Activated CD4-positive, alpha-beta T cell treated with anti-CD3 and anti-CD28 coated beads, Interleukin-2, amount 50 U/mL, for 48 hours (primary cell): ENCODE measurements around the gene GPR55.

Experiments used
- DNase-seq, 2 experiments: peaks; one replicate each; pipeline ENCODE4 v3.0.0-alpha.2; 2020

GPR55 gene

DNA sequence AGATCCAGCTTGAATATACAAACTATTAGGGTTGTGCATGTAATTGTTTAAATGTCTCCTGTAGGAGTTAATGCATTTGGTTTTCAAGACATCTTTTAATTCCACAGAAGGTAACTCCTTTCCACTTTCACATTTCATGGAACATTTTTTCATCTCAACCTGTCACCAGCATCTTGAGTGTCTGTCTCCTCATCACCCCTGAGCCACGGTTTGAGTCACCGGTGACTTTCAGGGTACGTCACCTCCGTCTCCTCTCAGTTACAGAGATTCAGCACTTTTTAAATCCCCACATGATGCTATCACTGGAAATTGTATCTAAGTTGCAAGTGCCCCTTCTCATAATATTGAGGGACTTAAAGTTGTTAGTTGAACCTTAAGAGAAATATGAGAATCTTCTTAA, 25.3 kb downstream of the GPR55 start:
- DNase-seq = peak; percentile 65 to 74

- peak in 1 of 2 experiments; percentile 2 for DNase-seq
Observed at GRCh38 chr2:230899287-230899686, 25.8 kb downstream of the GPR55 start.

DNA sequence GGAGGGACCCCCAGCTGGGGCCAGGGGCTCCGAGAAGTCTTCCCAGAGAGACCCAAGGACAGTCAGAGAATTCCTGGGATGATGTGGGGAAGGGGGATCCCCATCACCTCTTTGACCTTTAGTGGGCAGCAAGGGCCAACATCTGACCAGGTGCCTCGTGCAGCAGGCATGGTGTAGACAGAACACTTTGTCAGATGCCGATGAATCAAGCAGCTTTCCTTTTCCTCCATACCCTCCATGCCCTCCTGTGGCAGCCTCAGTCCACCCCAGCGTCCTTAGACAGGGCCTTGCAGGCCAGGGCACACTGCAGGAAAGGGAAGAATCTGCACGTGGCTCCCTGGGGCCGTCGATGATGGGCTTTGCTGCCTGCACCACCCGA, 26.3 kb downstream of the GPR55 start:
- peak in 1 of 2 experiments; percentile 1 for DNase-seq

- DNase-seq = peak in 1 of 2 experiments; percentile 2
Observed at GRCh38 chr2:230898016-230898712, 26.9 kb downstream of the GPR55 start.

GRCh38 chr2:230896346-230897115, 28.5 kb downstream of the GPR55 start:
- DNase-seq = peak in 1 of 2 experiments; percentile 2

DNA sequence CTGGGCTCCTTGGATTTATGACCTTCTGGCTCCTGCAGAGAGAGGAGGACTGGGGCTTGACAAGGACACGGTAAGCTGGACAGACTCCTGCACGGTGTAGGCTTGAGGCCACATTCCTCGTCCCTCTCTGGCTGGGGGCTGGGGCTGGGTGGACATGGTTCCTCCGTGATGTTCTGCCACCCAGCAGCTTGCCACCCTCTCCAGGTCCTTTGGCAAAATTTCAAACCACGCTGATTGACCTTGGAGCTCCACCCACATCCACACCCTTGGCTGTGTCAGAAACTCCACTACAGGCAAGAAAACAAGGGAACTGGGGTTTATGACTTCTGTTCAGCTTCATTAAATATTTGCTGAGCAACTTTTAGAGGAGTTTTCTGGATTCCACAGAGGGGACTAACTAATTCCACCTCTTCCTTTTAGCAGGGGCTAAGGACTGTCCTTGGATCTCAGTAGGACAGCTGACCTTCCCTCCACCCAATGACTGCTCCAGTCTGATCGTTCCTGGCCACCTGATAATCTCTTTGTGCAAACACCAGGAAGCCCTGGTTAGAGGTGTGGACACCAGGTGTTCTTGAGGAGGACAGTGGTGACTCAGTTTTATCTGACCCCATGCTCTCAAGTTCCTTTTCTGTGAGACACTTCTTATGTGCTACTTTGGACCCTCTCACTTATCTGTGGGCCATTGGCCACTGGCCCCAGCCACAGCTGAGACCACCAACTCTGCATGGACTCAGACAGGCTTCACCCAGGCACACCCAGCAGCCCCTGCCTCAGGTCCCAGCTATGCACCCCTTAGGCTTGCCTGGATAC, 29.3 kb downstream of the GPR55 start:
- no peak for DNase-seq

- DNase-seq = no peak
Observed at GRCh38 chr2:230893841-230894781, 30.9 kb downstream of the GPR55 start.

GRCh38 chr2:230893338-230893737, 31.7 kb downstream of the GPR55 start:
- peak in 1 of 2 experiments; percentile 37 for DNase-seq

GRCh38 chr2:230891509-230891908, 33.5 kb downstream of the GPR55 start:
- no peak for DNase-seq

DNA sequence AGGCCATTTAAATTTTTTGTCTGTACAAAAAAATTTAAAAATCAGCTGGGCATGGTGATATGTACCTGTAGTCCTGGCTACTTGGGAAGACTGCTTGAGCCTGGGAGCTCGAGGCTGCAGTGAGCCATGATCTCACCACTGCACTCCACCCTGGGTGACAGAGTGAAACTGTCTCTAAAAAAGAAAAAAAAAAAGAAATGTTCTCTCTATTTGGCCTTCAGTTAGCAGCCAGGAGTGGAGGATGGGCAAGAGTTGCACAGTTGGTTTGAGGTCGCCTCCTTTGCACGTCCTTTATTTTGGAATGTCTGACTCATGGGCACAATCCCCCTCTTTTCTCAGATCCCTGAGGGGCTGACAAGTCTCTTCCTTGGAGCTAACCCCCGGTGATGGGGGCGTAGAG, 34.0 kb downstream of the GPR55 start:
- no peak for DNase-seq

DNA sequence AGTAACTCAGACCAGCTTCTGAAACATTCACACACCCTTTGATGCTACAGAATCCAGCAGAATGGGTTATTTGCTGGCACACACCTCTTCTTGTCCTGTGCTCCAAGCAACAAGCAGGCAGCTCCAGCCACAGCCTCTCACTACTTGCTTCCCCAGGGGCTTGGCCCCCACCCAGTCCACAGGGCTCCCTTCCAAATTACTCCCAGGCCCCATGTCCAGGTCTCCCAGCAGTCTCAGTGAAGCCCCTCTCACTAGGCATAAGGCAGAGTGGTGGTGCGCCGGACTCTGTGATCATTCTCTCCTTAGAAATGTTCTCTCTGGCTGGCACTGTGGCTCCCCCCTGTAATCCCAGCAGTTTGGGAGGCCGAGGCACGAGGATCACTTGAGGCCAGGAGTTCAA, 34.4 kb downstream of the GPR55 start:
- DNase-seq = no peak

DNA sequence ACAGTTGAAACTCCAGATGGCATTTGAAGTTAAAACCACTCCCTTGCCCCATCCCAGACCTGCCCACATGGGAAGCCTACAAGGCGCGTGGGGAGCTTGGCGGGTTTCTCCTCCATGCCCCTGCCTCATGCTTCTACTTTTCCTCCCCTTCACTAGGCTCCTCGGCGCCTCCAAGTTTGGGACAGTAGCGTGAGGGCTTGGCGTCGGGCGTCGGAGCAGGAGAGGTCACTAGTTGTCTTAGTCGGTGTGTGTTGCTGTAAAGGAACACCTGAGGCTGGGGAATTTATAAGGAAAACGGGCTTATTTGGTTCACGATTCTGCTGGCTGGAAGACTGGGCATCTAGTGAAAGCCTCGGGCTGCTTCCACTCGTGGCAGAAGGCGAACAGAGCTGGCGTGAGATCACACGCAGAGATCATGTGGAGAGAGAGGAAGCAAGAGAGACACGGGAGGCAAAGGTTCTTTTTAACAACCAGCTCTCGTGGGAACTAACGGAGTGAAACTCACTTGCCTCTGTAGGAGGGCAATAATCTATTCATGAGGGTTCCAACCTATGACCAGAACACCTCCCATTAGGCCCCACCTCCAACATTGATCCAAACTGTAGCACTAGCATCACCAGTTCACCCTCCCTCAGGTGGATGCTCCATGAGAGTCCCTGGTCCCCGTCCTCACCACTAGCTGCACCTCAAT, 35.0 kb downstream of the GPR55 start:
- no peak for DNase-seq

DNA sequence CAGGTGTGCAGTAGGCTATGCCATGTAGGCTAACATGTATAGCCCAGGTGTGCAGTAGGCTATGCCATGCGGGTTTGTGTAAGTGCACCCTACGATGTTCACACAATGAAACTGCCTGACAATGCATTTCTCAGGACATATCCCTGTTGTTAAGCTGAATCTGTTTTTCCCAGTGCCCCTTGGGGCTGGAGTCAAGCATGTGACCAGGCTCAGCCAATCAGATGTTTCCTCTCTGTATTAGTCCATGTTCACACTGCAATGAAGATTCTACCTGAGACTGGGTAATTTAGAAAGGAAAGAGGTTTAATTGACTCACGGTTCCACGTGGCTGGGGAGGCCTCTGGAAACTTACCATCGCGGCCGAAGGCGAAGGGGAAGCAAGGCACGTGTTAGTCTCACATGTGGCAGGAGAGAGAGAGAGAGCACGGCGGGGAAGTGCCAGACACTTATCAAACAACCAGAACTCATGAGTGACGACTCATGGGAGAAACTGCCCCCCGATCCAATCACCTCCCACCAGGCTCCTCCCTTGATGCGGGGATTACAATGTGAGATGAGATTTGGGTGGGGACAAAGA, 36.1 kb downstream of the GPR55 start:
- DNase-seq = no peak

GRCh38 chr2:230887342-230887741, 37.7 kb downstream of the GPR55 start:
- DNase-seq = no peak

- no peak for DNase-seq
Observed at GRCh38 chr2:230886671-230887071, 38.4 kb downstream of the GPR55 start.

DNA sequence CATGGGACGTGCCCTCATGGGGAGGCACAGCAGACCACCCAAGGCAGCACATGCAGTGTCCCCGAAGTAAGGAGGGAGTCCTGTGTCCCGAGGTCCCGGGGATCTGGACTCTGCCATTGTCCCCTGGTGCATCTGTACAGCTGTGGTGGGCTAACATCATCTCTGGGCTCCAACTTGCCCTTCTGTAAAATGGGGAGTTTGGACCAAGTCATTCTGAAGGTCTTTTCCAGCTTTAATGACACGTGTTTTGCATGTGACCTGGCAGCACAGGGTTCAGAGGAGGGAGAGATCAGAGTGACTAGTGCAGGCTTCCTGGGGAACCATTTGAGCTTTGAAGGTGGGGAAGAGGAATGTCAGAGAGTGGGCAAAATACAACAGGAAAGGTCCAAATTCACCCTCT, 38.8 kb downstream of the GPR55 start:
- DNase-seq = no peak

DNA sequence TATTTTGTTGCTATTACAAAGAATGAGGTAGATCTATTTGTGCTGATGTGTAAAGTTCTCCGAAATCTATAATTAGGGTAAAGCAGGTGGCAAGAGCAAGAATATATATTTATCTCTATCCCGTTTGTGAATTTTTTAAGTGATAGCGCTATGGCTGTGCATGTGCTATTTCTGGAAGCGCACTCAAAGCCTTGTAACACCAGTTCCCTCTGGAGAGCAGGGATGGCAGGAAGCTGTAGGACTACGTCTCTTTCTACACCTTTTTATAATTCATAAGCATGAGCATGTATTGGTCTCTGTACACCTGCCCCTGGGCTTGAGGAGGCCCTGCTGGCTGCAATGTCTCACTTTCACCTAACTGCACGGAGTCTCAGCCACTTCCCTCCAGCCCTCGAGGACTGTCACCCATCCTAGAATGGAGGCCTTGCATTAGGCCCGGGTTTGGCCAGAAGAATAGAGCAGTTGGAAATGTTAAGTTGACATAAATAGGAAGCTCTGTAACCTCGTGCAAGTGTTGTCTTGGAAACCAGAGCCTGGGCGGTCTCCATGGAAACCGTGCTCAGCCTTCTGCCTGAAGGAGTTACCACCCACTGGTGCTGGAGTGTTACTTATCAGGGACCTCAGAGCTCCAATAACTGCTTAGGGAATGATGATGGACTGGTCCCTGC, 39.4 kb downstream of the GPR55 start:
- no peak for DNase-seq

DNA sequence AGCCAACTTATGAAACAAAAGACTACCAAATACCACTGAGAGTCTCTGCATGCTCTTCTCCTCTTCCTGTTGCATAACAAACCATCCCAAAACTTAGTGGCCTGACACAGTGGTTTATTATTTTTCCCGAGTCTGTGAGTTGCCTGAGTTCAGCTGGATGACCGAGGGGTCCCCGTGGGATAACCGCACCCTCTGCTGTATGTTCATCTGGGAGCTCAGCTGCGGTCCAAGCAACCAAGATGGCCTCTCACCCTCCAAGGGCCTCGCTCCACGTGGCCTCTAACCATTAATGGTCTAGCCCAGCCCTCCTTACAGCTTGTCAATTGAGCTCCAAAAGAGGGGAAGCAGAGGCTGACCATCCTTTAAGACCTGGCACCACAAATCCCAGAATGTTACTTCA, 43.2 kb downstream of the GPR55 start:
- no peak for DNase-seq

DNA sequence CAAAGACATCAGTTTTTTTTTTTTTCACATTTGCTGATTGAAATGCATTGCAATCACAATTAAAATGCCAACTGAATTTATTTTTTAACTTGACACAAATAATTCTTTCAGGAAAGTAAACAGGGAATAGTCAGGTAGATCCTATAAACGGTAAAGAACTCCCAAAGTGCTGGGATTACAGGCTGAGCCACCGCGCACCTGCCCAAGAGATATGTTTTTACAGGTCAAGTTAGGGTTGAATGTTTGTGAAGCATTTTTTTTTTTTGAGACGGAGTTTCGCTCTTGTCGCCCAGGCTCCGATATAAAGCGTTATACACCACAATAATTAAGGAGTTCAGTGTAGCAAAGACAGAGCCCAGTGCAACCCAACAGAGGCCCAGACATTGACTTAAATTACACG, 45.2 kb downstream of the GPR55 start:
- no peak for DNase-seq

DNA sequence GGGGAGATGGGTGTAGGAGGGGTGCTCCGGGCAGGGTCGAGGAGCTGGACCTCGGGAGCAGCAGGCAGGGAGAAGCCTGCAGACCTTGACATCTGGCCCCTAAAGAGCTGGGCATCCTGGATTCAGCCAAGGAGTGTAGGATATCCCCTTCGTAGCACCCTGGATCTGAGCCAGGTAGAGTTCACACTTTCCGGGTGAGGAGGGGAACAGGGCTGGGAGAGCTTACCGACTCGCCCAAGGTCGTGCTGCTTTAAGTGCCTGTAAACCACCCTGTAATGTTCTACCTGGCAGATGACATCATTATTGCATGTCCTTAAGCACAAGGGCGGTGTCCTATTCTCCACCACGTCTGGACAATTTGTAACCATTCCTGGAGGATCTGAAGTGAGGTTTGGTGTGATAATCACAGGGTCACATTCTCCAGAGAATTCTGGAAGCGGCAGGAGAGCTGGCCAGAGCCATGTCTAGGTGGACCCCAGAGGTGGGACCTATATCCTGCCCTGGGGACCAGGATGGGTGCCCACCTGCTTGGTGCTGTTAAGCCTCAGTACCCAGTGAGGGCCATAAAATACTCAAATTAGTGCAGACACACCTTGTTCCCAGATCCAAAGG, 45.7 kb downstream of the GPR55 start:
- DNase-seq = no peak
